Activated CD4-positive, alpha-beta memory T cell treated with anti-CD3 and anti-CD28 coated beads, Interleukin-2, amount 10 ng/mL, durations not matched to agents 7 days and 5 days (primary cell): ENCODE data around the gene BRD3. TPM values are rescaled to one million over a fixed set of nuclear protein-coding genes. Genes with fewer than 3 reads are reported as not detected.

Experiments
- CTCF ChIA-PET: fragments of 350-600 bp; sonication (Branson Sonifier 250); formaldehyde crosslinking; loops from one replicate; lab custom pipeline; 2021; ENCODE audit warnings: antibody characterized with exemption, inconsistent platforms; lab: Charles Lee
- POLR2A ChIA-PET: fragments of 350-600 bp; sonication (Branson Sonifier 250); formaldehyde crosslinking; loops from one replicate; lab custom pipeline; 2021; ENCODE audit warnings: antibody characterized with exemption; lab: Charles Lee
- DNase-seq: peaks from one replicate; pipeline ENCODE4 v3.0.0-alpha.2; 2020
- H3K27ac Mint-ChIP-seq: one replicate; pipeline ENCODE4 v1.8.0; 2021; ENCODE audit warnings: mild to moderate bottlenecking, mixed read lengths
- H3K27me3 Mint-ChIP-seq: one replicate; pipeline ENCODE4 v1.8.0; 2021; ENCODE audit warnings: mixed read lengths
- H3K36me3 Mint-ChIP-seq: one replicate; pipeline ENCODE4 v1.8.0; 2021; ENCODE audit warnings: low read depth, mixed read lengths
- H3K4me1 Mint-ChIP-seq: one replicate; pipeline ENCODE4 v1.8.0; 2021; ENCODE audit warnings: mixed read lengths
- H3K4me3 Mint-ChIP-seq: one replicate; pipeline ENCODE4 v1.8.0; 2021; ENCODE audit warnings: mild to moderate bottlenecking, mixed read lengths
- H3K9me3 Mint-ChIP-seq: one replicate; pipeline ENCODE4 v1.8.0; 2021; ENCODE audit warnings: mixed read lengths
- total RNA-seq, 2 experiments: library from RNA; stranded (reverse); gene quantifications; one replicate each; pipeline ENCODE4 v1.2.3, GENCODE V29; 2021

The BRD3 gene
- total RNA-seq, 2 experiments from 2014 or later: 26.0 to 29.3 TPM

DNA sequence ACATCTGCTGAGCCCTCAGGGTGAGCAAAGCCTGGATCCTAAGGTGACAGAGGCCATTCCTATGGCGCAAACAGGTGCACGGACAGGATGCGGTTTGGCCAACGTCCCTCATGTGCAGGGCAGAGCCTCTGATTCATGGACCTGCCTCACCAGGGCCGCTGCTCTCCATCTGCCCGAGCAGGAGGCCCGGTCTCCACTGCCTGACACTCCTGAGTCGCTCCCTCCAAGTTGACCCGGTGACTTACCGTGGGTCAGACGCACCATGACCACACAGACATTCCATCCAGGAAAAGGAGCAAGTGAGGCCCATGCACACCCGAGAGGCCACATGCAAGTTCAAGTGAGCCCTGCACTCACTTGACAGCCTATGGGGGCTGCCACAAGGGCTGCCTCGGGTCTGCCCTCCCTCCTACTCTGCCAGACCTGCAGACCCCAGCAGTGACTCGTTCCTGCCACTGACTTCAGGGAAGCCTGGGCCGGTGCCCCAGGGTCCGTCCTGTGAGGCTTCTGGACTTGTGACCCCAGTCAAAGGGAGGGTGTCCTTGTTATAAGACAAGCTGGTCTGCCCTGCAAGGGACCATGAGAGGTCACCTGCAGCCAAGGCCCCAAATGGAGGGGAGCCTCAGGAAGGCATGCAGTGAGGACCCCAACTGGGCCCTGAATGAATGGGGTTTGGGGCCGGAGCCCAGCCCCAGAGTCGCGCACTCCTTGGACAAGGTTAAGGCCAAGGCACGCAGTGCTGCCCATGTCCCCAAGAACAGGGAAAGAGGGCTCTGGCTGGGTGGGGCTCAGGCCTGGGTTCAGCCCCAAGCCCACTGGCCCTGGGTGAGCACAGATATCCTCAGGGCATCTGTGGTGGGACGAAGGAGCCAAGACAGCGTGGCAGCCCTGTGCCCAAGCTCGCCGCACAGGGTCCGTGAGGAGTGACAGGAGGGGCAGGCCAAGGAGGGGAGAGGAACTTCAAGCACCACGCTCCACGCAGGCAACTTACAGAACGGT, 32.5 kb downstream of the BRD3 start:
- Mint-ChIP-seq H3K9me3 (peaks cover 2% of the 10 kb centered on the region), H3K36me3 (peaks cover 41% of the 10 kb centered on the region), H3K4me3 (no peak overlapping the region), H3K27ac (no peak overlapping the region), H3K4me1 (no peaks in the 10 kb centered on the region), H3K27me3 (no peaks in the 10 kb centered on the region)
- POLR2A ChIA-PET: interaction anchor here (1.2 kb wide), 1 partner anchor 10 kb away, joined by 5 read pairs; the partner anchor contains the start of gene BRD3OS
- DNase-seq: no peak
- CTCF ChIA-PET: no interaction called here

DNA sequence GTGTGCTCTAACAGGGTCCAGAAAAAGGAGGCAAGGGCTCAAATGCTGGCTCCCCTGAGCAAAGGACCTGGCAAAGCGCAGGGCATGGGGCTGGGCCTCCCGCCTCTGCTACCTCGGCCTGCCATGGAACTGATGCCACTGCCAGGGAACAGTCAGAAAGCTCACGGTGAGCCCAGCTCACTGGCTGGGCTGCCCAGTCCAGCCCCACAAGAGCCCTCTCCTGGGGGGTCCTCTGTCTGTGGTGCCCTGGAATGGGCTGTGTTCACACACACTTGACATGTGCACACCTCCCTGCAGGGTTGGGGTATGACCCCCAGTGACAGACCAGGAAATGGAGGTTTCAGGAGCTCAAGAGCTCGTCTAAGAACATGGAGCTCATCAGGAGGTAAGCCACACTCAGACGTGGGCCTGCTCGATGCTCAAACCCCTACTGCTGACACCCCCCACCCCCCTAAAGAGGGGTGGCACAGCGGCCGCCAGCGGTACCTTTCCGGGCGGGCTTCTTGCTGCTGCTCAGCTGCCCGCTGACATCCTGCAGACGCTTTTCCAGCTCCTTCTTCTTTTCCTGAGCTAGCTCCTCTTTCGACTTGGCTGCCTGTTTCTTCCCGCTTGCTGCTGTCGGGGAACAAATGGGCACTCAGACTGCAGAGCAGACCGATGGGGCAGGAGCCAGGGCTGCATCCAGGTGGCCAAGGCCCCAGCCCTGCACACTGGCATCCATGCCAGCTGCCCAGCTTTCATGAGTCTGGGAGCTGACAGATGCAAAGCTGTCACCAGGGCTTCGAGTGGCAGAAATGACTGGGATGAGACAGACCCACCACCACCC, 33.4 kb downstream of the BRD3 start:
- H3K4me3 Mint-ChIP-seq: no peak overlapping the region
- peaks cover 2% of the 10 kb centered on the region for H3K9me3 Mint-ChIP-seq
- CTCF ChIA-PET: no interaction called here

DNA sequence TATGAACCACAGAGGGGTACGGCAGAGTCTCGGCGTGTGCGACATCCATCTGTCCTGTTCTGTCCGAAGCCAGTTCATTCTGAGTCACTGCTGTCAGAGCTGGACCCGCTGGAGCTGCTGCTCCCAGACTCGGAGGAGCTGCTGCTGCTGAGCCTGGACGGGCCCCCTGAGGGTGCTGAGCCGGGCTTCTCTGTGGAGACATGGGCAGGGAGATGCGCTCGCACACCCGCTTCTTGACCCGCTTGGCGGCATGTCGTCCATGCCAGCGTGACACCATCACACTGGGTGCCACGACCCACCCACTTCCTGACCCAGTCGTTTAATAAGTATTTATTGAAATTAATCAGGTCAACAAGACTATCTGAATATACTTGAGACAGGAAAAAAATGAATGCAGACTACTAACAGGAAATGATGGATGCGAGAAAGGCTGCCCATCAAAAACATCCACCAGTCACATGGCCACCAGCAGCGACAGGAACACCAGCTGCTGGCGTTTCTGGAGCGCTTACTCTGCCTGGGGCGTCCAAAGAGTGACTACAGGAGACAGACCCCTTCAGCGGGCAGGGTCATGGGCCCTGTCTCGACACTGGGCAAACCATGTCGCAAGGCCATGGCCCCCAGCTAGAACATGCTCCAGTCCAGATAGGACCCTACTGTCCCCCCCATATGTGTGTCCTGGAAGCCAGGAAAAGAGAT, 34.2 kb downstream of the BRD3 start:
- peaks cover 27% of the 10 kb centered on the region for H3K36me3 Mint-ChIP-seq
- H3K9me3 Mint-ChIP-seq: no peaks in the 10 kb centered on the region
- DNase-seq: no peak
- H3K4me3 Mint-ChIP-seq: no peak overlapping the region
- POLR2A ChIA-PET: no interaction called here
- H3K27me3 Mint-ChIP-seq: no peaks in the 10 kb centered on the region
- H3K4me1 Mint-ChIP-seq: no peaks in the 10 kb centered on the region
- CTCF ChIA-PET: no interaction called here
- no peak overlapping the region for H3K27ac Mint-ChIP-seq

More for the DNA sequence above, 33.4 kb downstream of the BRD3 start:
- H3K27ac Mint-ChIP-seq: no peak overlapping the region
- no peaks in the 10 kb centered on the region for H3K27me3 Mint-ChIP-seq
- no peaks in the 10 kb centered on the region for H3K4me1 Mint-ChIP-seq
- H3K36me3 Mint-ChIP-seq: peaks cover 34% of the 10 kb centered on the region
- no peak for DNase-seq
- POLR2A ChIA-PET: interaction anchor here (1.2 kb wide), 1 partner anchor 9 kb away, joined by 5 read pairs; the partner anchor contains the start of gene BRD3OS

DNA sequence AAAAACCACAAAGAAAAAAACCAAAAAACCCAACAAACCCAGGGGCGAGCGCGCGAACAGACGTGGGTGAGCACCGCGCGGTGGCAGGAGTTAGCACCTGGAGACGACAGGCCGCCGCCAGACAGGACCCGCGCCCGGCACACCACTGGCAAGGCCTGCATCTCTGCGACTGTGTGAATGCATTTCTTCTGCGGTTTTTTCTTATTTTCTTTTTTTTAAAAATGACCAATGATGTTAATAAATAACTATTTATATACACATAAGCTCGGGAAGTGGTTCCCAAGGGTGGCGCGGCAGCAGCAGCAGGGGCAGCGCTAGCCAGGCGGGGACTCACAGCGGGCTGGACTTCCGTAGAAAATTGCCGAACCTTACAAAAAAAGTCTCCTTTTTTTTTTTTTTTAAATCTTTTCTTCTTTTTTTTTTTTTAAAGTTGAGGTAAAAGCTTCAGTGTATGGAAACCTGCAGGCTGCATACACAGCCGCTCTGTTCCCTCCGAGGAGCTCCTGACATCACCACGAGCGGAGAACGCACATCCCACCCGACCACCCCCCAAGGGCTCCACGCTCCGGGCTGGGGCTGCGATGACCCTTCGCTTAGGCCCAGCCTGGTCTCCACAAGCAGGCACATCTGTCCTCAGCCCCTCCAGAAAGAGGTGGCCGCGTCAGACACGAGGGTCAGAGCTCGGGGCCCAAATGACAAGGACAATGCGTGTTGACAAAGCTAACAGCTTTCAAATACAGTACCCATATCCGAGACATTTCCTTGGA, 35.2 kb downstream of the BRD3 start:
- no peak for DNase-seq
- CTCF ChIA-PET: no interaction called here
- H3K9me3 Mint-ChIP-seq: no peaks in the 10 kb centered on the region

DNA sequence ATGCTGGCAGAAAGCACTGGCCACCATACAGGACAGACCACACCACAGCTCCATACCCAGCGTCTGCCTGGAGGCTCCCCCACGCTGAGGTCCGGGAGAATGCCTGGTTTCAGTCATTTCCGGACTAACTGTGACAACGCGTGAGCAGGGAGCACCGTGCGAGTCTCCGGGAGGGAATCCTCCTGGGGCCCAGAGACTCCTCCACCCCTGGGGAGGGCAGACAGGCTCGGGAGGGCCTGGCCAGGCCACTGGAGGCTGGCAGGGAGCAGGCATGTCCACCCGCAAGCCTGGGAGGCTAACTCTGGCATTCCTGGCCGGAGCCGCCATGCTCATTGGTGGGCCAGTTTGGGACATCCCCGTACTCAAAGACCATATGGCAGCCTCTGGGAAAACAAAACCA, 36.0 kb downstream of the BRD3 start:
- Mint-ChIP-seq H3K4me3 (no peak overlapping the region), H3K4me1 (no peaks in the 10 kb centered on the region), H3K36me3 (peaks cover 18% of the 10 kb centered on the region), H3K9me3 (no peaks in the 10 kb centered on the region), H3K27ac (no peak overlapping the region), H3K27me3 (no peaks in the 10 kb centered on the region)
- CTCF ChIA-PET: no interaction called here
- DNase-seq: no peak
- POLR2A ChIA-PET: no interaction called here

More for the DNA sequence above, 35.2 kb downstream of the BRD3 start:
- H3K27ac Mint-ChIP-seq: no peak overlapping the region
- POLR2A ChIA-PET: no interaction called here
- H3K4me1 Mint-ChIP-seq: no peaks in the 10 kb centered on the region
- no peak overlapping the region for H3K4me3 Mint-ChIP-seq
- H3K36me3 Mint-ChIP-seq: peaks cover 20% of the 10 kb centered on the region
- H3K27me3 Mint-ChIP-seq: no peaks in the 10 kb centered on the region

DNA sequence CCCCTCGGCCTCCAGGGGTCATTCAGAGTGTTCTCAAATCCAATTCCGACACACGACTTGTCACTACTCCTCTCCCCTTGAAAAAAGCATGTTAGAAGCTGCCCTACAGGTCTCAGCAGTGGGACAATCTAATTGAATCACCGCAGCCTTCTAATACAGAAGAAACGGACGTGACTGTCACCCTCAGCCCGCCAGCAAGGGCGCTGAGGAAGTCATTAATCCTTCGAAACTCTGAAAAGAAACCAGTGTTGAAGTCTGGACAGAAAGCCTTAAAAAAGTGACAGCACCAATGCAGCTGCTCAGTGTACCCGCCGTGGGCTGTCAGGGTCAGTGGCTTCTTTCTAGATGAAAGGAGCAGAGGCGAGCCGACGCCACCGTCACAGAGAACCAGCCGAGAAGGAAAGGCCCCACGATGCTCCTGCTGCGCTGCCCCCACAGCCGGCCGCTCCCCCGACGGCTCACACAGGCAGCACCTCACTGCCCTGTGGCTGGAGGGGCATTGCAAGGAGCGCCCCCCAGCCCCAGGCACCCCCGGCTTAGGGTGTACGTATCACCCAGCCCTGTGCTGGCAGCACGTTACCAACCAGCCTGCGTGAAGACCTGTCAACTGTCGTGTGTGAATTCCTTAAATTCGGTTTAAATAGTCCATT, 36.9 kb downstream of the BRD3 start:
- Mint-ChIP-seq H3K4me1 (peaks cover 7% of the 10 kb centered on the region), H3K27me3 (no peaks in the 10 kb centered on the region), H3K9me3 (no peaks in the 10 kb centered on the region), H3K4me3 (no peak overlapping the region), H3K27ac (no peak overlapping the region), H3K36me3 (peaks cover 11% of the 10 kb centered on the region)
- POLR2A ChIA-PET: no interaction called here
- DNase-seq: no peak
- CTCF ChIA-PET: no interaction called here

GRCh38 chr9:134029248-134030226, 38.3 kb downstream of the BRD3 start:
- CTCF ChIA-PET: no interaction called here
- no peak for DNase-seq
- H3K36me3 Mint-ChIP-seq: peaks cover 11% of the 10 kb centered on the region
- peaks cover 8% of the 10 kb centered on the region for H3K4me1 Mint-ChIP-seq
- no peaks in the 10 kb centered on the region for H3K9me3 Mint-ChIP-seq
- H3K4me3 Mint-ChIP-seq: no peak overlapping the region
- no peak overlapping the region for H3K27ac Mint-ChIP-seq
- POLR2A ChIA-PET: no interaction called here
- no peaks in the 10 kb centered on the region for H3K27me3 Mint-ChIP-seq

GRCh38 chr9:134028575-134029247, 39.1 kb downstream of the BRD3 start:
- H3K4me3 Mint-ChIP-seq: no peak overlapping the region
- DNase-seq: no peak
- H3K36me3 Mint-ChIP-seq: peaks cover 11% of the 10 kb centered on the region
- ChIA-PET POLR2A (no interaction called here), CTCF (no interaction called here)
- H3K9me3 Mint-ChIP-seq: no peaks in the 10 kb centered on the region
- H3K27me3 Mint-ChIP-seq: no peaks in the 10 kb centered on the region
- no peak overlapping the region for H3K27ac Mint-ChIP-seq
- H3K4me1 Mint-ChIP-seq: peaks cover 11% of the 10 kb centered on the region

DNA sequence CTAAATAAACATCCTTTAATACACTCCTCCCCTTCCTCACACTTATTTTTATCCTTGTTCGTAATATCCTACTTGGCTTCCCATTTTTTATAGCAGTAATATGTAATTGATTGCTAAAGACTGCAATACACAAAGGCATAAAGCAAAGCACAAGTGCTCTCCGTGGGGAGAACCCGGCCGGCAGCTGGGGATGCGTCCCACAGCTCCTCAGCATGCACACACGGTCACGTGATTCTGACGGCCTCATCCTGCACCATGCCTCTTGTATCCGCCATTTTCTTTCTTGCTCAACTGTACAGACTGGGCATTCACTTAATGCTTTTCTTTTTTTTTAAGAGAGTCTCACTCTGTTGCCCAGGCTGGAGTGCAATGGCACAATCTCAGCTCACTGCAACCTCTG, 39.8 kb downstream of the BRD3 start:
- no peak for DNase-seq
- H3K4me1 Mint-ChIP-seq: peaks cover 11% of the 10 kb centered on the region
- H3K27ac Mint-ChIP-seq: no peak overlapping the region
- H3K27me3 Mint-ChIP-seq: no peaks in the 10 kb centered on the region
- H3K4me3 Mint-ChIP-seq: no peak overlapping the region
- no peaks in the 10 kb centered on the region for H3K9me3 Mint-ChIP-seq
- peaks cover 6% of the 10 kb centered on the region for H3K36me3 Mint-ChIP-seq
- POLR2A ChIA-PET: no interaction called here
- CTCF ChIA-PET: interaction anchor here (0.6 kb wide), 1 partner anchor 41 kb away, joined by 4 read pairs; no protein-coding TSS in a partner anchor

GRCh38 chr9:134027561-134027960, 40.3 kb downstream of the BRD3 start:
- H3K36me3 Mint-ChIP-seq: peaks cover 3% of the 10 kb centered on the region
- ChIA-PET CTCF (interaction anchor here (0.6 kb wide), 1 partner anchor 41 kb away, joined by 4 read pairs; no protein-coding TSS in a partner anchor), POLR2A (no interaction called here)
- no peaks in the 10 kb centered on the region for H3K27me3 Mint-ChIP-seq
- H3K9me3 Mint-ChIP-seq: no peaks in the 10 kb centered on the region
- DNase-seq: no peak
- no peak overlapping the region for H3K4me3 Mint-ChIP-seq
- peaks cover 11% of the 10 kb centered on the region for H3K4me1 Mint-ChIP-seq
- H3K27ac Mint-ChIP-seq: no peak overlapping the region
